GM12891 (cell line): ENCODE measurements around the gene UGCG.

Experiments used
- POLR2A ChIP-seq: IDR thresholded peaks from 2 replicates; pipeline ENCODE4 v1.6.1; 2011; ENCODE audit warnings: low read depth, low read length, control low read depth
- POLR2AphosphoS5 ChIP-seq: IDR thresholded peaks from 2 replicates; pipeline ENCODE4 v1.6.1; 2011; ENCODE audit warnings: low read depth, low read length, control low read depth
- SPI1 ChIP-seq: IDR thresholded peaks from 2 replicates; pipeline ENCODE4 v1.6.1; 2011; ENCODE audit warnings: low read depth, low read length, control low read depth

DNA sequence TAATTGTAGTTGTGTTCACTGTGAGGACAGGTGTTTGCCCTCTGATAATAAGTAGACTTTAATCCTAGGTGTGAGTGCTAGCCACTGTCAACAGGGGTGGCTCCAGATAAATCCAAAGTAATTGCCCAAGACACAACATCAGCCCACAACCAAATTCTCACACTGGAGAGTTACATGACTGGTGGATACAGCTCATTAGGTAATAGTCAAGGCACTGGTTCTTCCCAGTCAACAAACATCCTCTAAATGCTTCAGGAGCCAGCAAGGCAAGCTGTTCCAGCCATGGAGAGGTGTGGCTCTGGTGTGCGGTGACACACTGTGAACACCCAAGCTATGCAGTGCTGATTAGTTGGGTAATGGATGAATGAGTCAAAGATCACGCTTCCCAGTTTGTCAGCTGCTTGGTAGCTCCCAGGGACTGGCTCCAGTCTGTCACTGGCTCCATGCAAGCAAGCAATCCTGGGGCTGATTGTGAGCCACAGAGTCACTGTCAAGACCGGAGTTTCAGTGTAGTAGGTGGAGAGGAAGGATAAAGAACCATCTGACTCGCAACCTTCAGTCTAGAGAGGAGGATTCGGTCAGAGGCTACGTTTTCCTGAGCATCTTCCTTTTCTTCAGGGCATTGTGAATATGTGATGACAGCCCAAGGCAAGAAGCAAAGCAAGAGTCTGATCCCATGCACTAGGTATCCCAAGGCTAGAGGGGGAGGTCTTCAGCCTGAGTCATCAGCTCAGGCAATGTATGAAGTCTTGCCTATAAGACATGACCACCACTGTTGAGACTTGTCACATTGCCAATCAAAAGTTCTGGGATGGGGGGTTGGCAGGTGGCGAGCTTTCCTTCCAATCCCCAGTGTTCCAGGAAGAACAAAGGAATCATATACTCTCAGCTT lies 63.1 kb downstream of the UGCG start:
- no peak for TF ChIP-seq POLR2AphosphoS5
- TF ChIP-seq POLR2A: no peak
- TF ChIP-seq SPI1: no peak
